GM20000 (cell line): ENCODE data around the gene ZNFX1.
"Not testable (repeated sequence)": the region's sequence is repeated elsewhere in the genome, so short reads cannot be mapped to it uniquely, and the experiment has no call there.

Experiments used
- DNase-seq: peaks from one replicate; pipeline ENCODE4 v3.0.0; 2012; ENCODE audit warnings: low spot score
- TF ChIP-seq, protein P1 (sequence below): IDR thresholded peaks from 2 replicates; pipeline ENCODE4 v1.5.1; 2012; ENCODE audit warnings: mild to moderate bottlenecking, control low read depth; ENCODE audit errors: extremely low read depth, missing control alignments

ZNFX1 gene

GRCh38 chr20:49318430-49319207, 40.8 kb upstream of the ZNFX1 start:
- TF ChIP-seq, protein P1, sequence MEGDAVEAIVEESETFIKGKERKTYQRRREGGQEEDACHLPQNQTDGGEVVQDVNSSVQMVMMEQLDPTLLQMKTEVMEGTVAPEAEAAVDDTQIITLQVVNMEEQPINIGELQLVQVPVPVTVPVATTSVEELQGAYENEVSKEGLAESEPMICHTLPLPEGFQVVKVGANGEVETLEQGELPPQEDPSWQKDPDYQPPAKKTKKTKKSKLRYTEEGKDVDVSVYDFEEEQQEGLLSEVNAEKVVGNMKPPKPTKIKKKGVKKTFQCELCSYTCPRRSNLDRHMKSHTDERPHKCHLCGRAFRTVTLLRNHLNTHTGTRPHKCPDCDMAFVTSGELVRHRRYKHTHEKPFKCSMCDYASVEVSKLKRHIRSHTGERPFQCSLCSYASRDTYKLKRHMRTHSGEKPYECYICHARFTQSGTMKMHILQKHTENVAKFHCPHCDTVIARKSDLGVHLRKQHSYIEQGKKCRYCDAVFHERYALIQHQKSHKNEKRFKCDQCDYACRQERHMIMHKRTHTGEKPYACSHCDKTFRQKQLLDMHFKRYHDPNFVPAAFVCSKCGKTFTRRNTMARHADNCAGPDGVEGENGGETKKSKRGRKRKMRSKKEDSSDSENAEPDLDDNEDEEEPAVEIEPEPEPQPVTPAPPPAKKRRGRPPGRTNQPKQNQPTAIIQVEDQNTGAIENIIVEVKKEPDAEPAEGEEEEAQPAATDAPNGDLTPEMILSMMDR, result no peak
- DNase-seq, result no peak

DNA sequence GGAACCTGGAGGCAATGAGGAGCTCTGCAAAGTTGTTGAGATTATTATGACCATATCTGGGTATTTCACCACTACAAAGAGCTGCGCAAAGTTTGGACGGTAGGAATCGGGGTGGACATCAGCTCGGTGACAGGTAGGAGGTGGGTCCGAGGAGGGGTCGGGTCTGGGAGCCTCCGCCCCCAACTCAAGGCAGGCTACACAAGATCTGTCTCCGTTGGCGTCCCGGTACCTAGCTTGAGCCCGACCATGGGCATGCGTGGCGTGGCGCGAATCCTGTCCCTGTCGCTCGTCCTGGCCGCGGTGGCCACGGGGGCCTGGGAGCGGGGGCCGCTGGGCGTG, 40.2 kb upstream of the ZNFX1 start:
- TF ChIP-seq, protein P1, result no peak

DNA sequence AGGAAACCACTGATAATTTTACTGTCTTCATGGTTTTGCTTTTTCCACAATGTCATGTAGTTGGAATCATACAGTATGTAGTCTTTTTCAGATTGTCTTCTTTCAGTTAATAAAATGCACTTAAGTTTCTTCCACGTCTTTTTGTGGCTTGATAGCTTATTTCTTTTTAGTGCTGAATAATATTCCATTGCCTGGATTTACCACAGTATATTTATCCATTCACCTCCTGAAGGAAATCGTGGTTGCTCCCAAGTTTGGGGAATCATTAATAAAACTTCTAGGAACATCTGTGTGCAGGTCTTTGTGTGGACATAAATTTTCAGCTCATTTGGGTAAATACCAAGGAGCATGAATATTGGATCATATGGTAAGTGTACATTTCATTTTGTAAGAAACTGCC, 38.8 kb upstream of the ZNFX1 start:
- TF ChIP-seq, protein P1, result no peak
- DNase-seq, result no peak

More for the DNA sequence above, 40.2 kb upstream of the ZNFX1 start:
- DNase-seq, result no peak

- no peak for DNase-seq
- TF ChIP-seq, protein P1, result no peak
Observed at GRCh38 chr20:49315580-49315979, 37.7 kb upstream of the ZNFX1 start.

- not testable (repeated sequence) for DNase-seq
Observed at GRCh38 chr20:49314052-49314451, 36.2 kb upstream of the ZNFX1 start.

DNA sequence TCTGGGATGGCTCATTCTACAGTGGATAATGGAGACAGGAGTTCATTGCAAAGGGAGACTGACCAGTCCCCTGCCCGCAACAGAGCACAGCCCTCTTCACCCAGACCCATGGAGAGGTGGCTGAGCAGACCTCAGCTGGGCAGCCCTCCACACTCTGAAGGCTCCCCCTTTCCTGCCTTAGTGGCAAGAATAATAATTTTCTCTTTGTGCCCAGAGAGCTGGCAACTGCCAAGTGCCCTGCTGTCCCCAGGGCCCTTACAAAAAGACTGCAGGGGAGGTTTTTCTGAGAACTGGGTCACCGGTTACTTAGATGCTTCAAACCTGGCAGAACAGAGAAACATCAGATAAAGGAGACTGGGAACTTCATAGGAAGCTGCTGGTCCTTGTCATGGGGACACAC, 35.4 kb upstream of the ZNFX1 start:
- DNase-seq, result no peak
- TF ChIP-seq, protein P1, result no peak

DNA sequence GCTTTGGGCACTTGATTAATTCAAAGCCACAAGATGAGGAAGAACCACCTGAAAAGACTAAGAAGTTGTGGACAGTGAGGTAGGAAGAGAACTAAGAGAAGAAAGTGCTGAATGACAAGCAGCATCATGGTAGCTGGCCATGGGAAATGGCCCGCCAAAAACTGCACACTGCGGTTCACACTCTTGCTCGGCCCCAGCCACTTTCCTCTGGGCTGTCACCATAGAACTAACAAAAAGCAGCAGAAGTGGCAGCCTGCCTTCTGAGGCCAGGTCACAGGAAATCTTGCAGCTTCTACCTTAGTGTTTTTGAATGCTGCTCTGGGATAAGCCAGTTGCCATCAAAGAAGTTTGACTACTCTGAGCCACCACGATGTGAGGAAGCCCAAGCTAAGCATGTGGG, 34.8 kb upstream of the ZNFX1 start:
- DNase-seq, result no peak
- TF ChIP-seq, protein P1, result no peak

DNA sequence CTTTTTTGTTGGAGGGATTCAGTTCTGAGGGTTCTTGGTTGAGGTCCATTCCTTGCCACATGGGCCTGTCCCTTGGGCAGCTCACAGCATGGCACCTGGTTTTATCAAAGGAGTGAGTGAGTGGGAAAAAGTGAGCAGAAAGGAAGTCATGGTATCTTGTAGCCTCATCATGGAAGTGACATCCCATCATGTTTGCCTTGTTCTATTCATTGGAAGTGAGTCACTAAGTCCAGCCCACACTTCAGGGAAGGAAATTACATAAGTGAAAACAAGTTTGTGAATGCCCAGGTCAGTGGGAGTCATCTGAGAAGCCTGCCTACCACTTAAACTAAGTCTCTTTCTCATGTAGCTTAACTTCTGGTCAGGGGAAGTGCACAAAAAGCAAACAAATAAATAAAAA, 32.8 kb upstream of the ZNFX1 start:
- TF ChIP-seq, protein P1, result no peak

More for the DNA sequence above, 32.8 kb upstream of the ZNFX1 start:
- DNase-seq, result no peak
